Stomach smooth muscle (tissue), 2 donors: ENCODE measurements around the gene FZD8.
"Not testable (repeated sequence)": the region's sequence is repeated elsewhere in the genome, so short reads cannot be mapped to it uniquely, and the experiment has no call there.

Source experiments
- H3K27ac ChIP-seq: one replicate; pipeline ENCODE4 v1.7.0; 2013; ENCODE audit warnings: mild to moderate bottlenecking, low read length, inconsistent platforms
- H3K27me3 ChIP-seq, 2 donors: one replicate each; pipeline ENCODE4 v1.7.0; 2013; ENCODE audit warnings: low read length in 2 of 2; ENCODE audit not compliant: insufficient read depth in 2 of 2, control insufficient read depth in 1 of 2
- H3K36me3 ChIP-seq, 2 donors: one replicate each; pipeline ENCODE4 v1.7.0; 2013; ENCODE audit warnings: low read length in 2 of 2; ENCODE audit not compliant: control insufficient read depth in 2 of 2, insufficient read depth in 2 of 2
- H3K4me1 ChIP-seq: one replicate; pipeline ENCODE4 v1.7.0; 2013; ENCODE audit warnings: low read length; ENCODE audit not compliant: control insufficient read depth, insufficient read depth
- H3K4me3 ChIP-seq, 2 donors: one replicate each; pipeline ENCODE4 v1.7.0; 2013; ENCODE audit warnings: low read length in 2 of 2
- H3K9ac ChIP-seq, 2 donors: one replicate each; pipeline ENCODE4 v1.7.0; 2013; ENCODE audit warnings: low read length in 2 of 2, mild to moderate bottlenecking in 1 of 2
- H3K9me3 ChIP-seq, 2 donors: one replicate each; pipeline ENCODE4 v1.7.0; 2013; ENCODE audit warnings: low read length in 2 of 2; ENCODE audit not compliant: control insufficient read depth in 2 of 2
- donor health status: healthy.
- donor health status: Pancreatic carcinoma.

The FZD8 gene, protein sequence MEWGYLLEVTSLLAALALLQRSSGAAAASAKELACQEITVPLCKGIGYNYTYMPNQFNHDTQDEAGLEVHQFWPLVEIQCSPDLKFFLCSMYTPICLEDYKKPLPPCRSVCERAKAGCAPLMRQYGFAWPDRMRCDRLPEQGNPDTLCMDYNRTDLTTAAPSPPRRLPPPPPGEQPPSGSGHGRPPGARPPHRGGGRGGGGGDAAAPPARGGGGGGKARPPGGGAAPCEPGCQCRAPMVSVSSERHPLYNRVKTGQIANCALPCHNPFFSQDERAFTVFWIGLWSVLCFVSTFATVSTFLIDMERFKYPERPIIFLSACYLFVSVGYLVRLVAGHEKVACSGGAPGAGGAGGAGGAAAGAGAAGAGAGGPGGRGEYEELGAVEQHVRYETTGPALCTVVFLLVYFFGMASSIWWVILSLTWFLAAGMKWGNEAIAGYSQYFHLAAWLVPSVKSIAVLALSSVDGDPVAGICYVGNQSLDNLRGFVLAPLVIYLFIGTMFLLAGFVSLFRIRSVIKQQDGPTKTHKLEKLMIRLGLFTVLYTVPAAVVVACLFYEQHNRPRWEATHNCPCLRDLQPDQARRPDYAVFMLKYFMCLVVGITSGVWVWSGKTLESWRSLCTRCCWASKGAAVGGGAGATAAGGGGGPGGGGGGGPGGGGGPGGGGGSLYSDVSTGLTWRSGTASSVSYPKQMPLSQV

DNA sequence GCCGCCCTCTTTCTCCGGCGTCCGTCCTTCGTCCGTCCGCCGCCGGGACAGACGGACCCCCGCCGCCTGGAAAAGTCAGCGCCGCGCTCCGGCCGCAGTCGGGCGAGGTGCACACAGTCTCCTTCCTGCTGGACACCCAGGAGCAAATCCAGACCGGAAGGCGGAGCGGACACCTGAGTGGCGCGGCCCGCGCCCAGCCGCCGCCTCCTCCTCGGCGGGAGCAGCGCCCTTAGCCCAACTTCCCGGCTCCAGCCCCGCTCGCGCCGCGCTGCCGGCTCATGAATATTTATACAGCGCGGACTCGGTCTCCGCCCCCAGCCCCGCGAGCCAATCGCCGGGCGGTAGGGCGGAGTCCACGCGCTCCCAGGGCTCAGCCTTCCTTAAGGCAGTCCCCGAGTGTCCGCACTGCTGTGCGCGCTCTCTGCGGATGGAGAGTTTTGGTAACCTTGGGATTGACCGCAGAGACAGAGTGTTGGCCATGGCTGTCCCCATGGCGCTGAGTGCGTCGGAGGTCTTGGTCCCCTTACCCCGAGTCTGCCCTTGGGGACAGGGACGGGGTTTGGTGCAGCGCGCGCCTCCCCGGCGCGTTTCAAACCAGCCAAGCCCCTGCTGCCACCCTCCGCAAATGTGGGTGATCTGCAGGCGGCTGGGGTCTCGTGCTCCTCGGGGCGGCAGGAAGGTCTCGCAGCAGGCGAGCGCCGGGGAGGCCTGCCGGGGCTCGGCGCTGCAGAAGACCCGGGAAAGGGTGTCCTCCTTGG is at the start of gene FZD8:
Gene FZD8, minus strand, starts transcription at position 262 of the 758 bp plus-strand sequence. CDS start 867 bp downstream, outside the sequence.
- Histone ChIP-seq H3K27me3 (no peaks in the 10 kb centered on the region), H3K4me3 (peak within 1 kb of the TSS; percentile 82 to 88), H3K4me1 (peaks cover 25% of the 10 kb centered on the region), H3K9ac (peak within 1 kb of the TSS; percentile 55 to 63), H3K27ac (peak within 1 kb of the TSS; percentile 60), H3K9me3 (peaks cover 0 to under 1% of the 10 kb centered on the region in 2 donors), H3K36me3 (no peaks in the 10 kb centered on the region)

- Histone ChIP-seq H3K27me3 (no peaks in the 10 kb centered on the region), H3K9ac (no peak overlapping the region), H3K4me1 (no peaks in the 10 kb centered on the region), H3K27ac (no peak overlapping the region), H3K4me3 (no peak overlapping the region), H3K9me3 (no peaks in the 10 kb centered on the region), H3K36me3 (no peaks in the 10 kb centered on the region)
Observed at GRCh38 chr10:35691522-35692236, 49.6 kb upstream of the FZD8 start.

GRCh38 chr10:35690534-35690933 is 48.4 kb upstream of the FZD8 start:
- no peak overlapping the region for H3K27ac ChIP-seq
- no peak overlapping the region for H3K9ac ChIP-seq
- no peaks in the 10 kb centered on the region for H3K36me3 ChIP-seq

GRCh38 chr10:35685858-35686257 is 43.8 kb upstream of the FZD8 start:
- not testable (repeated sequence) for H3K9ac ChIP-seq, H3K4me1 ChIP-seq, H3K9me3 ChIP-seq, H3K27me3 ChIP-seq, H3K4me3 ChIP-seq, H3K27ac ChIP-seq, H3K36me3 ChIP-seq

More at GRCh38 chr10:35690534-35690933, 48.4 kb upstream of the FZD8 start:
- Histone ChIP-seq H3K27me3 (no peaks in the 10 kb centered on the region), H3K4me3 (no peak overlapping the region), H3K9me3 (no peaks in the 10 kb centered on the region), H3K4me1 (no peaks in the 10 kb centered on the region)

DNA sequence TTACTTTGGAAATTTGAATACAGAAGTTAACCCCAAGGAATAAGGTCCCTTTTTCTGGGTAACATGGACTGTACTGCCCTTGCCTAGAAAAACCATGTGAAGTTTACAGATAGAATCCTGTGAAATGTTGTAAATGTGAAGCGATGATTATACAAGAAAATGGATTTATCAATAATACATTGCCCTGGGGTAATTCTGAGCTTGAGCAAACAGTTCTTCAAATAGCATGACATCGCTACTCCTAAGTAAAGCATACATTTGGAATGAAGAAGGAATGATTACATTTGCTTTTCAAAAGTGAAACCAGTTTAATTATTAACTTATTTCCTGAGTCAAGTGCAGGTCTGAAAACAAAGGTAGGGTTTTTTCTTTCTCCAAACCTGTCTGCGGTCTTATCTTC is 43.3 kb upstream of the FZD8 start:
- Histone ChIP-seq H3K9ac (no peak overlapping the region), H3K4me3 (no peak overlapping the region), H3K27ac (no peak overlapping the region)

GRCh38 chr10:35684586-35684985 is 42.5 kb upstream of the FZD8 start:
- H3K9me3 ChIP-seq, result no peaks in the 10 kb centered on the region
- H3K27me3 ChIP-seq, result no peaks in the 10 kb centered on the region
- H3K4me3 ChIP-seq, result no peak overlapping the region
- no peaks in the 10 kb centered on the region for H3K36me3 ChIP-seq
- H3K4me1 ChIP-seq, result no peaks in the 10 kb centered on the region
- H3K27ac ChIP-seq, result no peak overlapping the region
- H3K9ac ChIP-seq, result no peak overlapping the region

More for the DNA sequence above, 43.3 kb upstream of the FZD8 start:
- Histone ChIP-seq H3K36me3 (no peaks in the 10 kb centered on the region), H3K4me1 (no peaks in the 10 kb centered on the region), H3K9me3 (no peaks in the 10 kb centered on the region), H3K27me3 (no peaks in the 10 kb centered on the region)

- H3K27me3 ChIP-seq, result no peaks in the 10 kb centered on the region
- no peaks in the 10 kb centered on the region for H3K36me3 ChIP-seq
- H3K9me3 ChIP-seq, result peaks cover 0 to 3% of the 10 kb centered on the region in 2 donors
- H3K9ac ChIP-seq, result no peak overlapping the region
- H3K4me3 ChIP-seq, result no peak overlapping the region
- no peak overlapping the region for H3K27ac ChIP-seq
- H3K4me1 ChIP-seq, result no peaks in the 10 kb centered on the region
Observed at GRCh38 chr10:35675846-35676245, 33.8 kb upstream of the FZD8 start.

DNA sequence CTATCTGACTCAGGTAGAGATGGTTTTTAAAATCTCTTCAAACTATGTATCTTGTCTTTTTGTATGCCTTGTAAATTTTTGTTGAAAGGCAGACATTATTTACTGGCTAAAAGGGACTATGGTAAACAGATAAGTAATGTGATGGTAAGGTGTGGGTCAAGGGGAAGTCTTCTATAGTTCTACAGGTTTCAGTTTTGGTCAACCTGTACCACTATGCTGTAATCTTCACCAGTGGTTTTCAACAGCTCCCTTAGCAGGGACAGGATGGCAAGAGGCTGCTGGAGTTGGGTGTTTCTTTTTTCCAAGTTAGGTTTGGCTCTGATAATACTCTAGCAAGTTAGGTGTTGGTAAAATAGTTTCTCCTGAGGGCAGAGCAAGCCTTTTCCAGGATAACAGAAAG is 32.7 kb upstream of the FZD8 start:
- Histone ChIP-seq H3K4me1 (no peaks in the 10 kb centered on the region), H3K9ac (no peak overlapping the region), H3K36me3 (no peaks in the 10 kb centered on the region)

GRCh38 chr10:35668865-35669650 is 27.0 kb upstream of the FZD8 start:
- no peaks in the 10 kb centered on the region for H3K36me3 ChIP-seq
- no peaks in the 10 kb centered on the region for H3K27me3 ChIP-seq
- no peak overlapping the region for H3K27ac ChIP-seq
- no peaks in the 10 kb centered on the region for H3K9me3 ChIP-seq
- H3K4me3 ChIP-seq, result no peak overlapping the region
- no peaks in the 10 kb centered on the region for H3K4me1 ChIP-seq
- H3K9ac ChIP-seq, result no peak overlapping the region

More for the DNA sequence above, 32.7 kb upstream of the FZD8 start:
- H3K9me3 ChIP-seq, result peaks cover 0 to 3% of the 10 kb centered on the region in 2 donors
- no peak overlapping the region for H3K27ac ChIP-seq
- no peak overlapping the region for H3K4me3 ChIP-seq
- no peaks in the 10 kb centered on the region for H3K27me3 ChIP-seq
